GM12872 (cell line): Measurements from ENCODE around the gene ZNF324.

Source experiments
- TF ChIP-seq, protein P1 (sequence below): IDR thresholded peaks from 3 replicates; pipeline ENCODE4 v1.5.1; 2011; ENCODE audit warnings: low read depth, mild to moderate bottlenecking, low read length, moderate library complexity; ENCODE audit not compliant: insufficient read depth

The ZNF324 gene

DNA sequence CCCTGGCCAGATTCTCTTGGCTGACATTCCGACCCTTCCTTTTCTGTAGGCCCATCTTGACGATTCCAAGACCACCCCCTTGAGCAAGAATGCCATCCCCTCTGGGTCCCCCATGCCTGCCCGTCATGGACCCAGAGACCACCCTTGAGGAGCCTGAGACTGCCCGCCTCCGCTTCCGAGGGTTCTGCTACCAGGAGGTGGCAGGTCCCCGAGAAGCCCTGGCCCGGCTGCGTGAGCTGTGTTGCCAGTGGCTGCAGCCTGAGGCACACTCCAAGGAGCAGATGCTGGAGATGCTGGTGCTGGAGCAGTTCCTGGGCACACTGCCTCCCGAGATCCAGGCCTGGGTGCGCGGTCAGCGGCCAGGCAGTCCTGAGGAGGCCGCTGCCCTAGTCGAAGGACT lies 10.2 kb downstream of the ZNF324 start:
- TF ChIP-seq, protein P1, sequence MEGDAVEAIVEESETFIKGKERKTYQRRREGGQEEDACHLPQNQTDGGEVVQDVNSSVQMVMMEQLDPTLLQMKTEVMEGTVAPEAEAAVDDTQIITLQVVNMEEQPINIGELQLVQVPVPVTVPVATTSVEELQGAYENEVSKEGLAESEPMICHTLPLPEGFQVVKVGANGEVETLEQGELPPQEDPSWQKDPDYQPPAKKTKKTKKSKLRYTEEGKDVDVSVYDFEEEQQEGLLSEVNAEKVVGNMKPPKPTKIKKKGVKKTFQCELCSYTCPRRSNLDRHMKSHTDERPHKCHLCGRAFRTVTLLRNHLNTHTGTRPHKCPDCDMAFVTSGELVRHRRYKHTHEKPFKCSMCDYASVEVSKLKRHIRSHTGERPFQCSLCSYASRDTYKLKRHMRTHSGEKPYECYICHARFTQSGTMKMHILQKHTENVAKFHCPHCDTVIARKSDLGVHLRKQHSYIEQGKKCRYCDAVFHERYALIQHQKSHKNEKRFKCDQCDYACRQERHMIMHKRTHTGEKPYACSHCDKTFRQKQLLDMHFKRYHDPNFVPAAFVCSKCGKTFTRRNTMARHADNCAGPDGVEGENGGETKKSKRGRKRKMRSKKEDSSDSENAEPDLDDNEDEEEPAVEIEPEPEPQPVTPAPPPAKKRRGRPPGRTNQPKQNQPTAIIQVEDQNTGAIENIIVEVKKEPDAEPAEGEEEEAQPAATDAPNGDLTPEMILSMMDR = no peak

DNA sequence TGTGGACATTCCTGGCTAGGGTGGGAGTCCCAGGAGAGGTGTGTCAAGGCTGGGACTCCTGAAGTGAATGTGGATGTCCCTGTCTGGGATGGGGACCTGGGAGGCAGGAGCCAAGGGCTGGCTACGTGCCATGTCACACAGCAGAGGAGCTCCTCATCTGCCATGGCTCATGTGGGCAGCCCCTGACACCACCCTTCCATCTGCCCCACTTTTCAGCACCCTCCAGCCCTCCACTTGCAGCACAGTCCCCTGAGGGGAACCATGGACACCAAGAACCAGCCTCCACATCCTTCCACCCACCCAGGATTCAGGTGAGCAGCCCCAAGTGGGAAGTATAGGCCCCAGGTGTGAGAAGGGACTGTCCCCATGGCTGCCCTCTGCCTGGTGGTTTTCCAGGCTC lies 11.0 kb downstream of the ZNF324 start:
- TF ChIP-seq, protein P1 = no peak

DNA sequence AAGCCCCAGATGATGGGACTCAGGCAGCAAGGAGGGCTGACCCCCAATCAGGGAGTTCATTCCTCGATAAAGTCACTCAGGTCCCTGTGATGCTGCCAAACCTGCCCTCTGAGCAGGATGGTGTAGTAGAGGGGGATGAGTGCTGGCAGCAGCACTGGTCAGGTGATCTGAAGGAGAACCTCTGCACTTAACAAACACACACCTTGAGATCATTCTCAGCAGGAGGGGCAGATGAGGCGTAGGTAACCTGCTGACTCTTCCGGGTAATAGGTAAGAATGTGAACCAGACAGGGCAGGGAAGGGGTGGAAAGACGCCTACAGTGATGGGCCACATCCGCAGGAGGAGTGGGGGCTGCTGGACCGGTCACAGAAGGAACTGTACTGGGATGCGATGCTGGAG lies 12.4 kb downstream of the ZNF324 start:
- TF ChIP-seq, protein P1 = no peak

DNA sequence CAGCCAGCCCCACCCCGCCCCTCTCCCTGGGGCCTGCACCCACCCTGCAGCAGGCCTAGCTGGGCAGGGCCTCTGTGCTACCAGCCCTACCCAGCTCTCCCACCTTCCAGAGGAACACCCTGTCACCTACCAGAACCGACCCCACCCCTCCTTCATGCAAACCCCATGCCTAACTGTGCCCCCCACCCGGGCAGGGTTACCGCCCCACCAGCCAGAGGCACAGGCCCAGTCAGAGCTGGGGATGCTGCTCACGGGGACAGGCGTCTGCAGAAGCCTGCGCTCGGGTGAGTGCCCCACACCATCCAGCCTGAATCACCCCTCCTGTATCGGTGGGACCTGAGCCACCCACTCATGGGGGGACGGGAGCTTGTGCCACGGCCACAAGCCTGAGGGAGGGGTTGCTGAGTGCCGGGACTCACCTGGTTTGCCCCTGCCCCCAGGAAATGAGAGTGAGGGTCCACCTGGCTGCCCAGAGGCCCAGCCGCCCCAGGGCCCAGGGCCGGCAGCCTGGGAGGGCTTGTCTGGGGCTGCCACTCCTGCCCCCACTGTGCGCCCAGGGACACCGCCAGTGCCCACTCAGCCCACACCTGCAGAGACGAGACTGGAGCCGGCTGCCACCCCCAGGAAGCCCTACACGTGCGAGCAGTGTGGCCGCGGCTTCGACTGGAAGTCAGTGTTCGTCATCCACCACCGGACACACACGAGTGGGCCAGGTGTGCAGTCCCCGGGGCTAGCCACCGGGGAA lies 13.0 kb downstream of the ZNF324 start:
- TF ChIP-seq, protein P1 = no peak

DNA sequence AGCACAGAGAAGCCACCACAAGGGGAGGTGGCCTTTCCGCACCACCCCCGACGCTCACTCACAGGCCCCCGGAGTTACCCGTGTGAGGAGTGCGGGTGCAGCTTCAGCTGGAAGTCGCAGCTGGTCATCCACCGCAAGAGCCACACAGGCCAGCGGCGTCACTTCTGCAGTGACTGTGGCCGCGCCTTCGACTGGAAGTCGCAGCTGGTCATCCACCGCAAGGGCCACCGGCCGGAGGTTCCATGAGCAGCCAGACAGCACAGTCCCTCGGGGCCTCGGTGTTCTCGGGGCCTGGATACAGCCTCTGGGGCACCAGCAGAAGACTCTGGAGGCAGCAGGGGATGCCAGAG lies 13.6 kb downstream of the ZNF324 start:
- TF ChIP-seq, protein P1 = no peak

DNA sequence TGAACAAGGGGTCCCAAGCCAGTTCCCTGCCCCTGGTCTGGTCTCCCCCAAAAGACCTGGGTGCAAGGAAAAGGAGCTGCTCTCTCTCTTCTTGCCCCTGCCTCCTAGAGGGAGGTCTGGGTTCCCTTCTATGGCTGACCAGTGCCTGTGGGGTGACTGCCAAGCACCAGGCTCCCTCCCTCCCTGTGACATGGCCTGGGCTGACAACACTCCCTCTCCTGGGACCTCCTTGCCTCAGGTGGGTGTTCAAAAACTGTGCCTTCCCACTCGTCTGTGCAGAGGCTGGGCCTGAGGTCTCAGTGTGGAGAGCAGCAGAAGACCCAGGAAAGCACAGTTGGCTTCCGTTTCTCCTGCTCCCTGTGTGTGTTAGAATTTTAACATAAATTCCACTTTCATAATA lies 14.0 kb downstream of the ZNF324 start:
- TF ChIP-seq, protein P1 = no peak

DNA sequence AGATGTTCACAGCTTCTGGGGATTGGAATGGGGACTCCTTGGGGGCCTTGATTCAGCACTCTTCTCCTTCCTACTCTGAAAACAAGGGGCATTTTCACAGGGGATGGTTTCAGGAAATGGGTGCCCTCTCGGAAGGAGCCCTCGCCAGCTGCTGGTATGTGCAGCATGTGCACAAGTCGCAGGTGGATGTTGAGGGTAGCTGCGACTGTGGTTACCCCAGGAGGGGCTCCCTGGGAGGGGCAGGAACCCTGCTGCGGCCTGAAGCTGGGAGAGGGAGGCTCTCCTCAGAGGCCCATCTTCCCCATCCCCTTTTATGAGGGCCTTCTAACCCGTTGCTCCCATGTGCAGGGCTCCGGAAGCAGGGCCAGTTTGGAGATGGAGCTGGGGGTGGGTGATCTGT lies 15.5 kb downstream of the ZNF324 start:
- TF ChIP-seq, protein P1 = no peak

DNA sequence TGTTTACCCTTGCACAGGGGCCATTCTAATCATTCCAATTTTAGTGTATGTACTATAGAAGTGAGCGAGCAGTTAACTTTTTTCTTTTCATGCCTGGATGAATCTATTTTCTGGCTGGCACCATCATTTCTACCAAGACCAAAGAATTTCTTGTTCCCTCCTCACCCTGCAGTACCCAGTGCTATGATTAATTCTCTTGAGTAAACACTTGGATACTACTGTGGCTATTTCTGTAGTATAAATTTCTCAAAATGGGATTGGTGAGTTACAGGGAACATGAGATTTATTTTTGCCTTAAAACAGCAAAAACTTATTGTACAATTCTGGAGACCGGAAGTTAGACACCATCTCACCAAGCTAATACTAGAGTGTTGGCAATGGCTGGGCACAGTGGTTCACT lies 16.9 kb downstream of the ZNF324 start:
- TF ChIP-seq, protein P1 = no peak
